ENCODE results near the gene MTERF1.

MTERF1 gene

GRCh38 chr7:91880413-91881241, at the start of gene MTERF1:
TSS of gene MTERF1 (minus strand) at chr7:91880702. CDS start at chr7:91880083, 619 bp downstream.
- intact Hi-C loops (cut with micrococcal nuclease): loop anchor here (1.0 to 5.0 kb wide), 3 partner anchors 50 to 567 kb away; partner anchors contain the start of genes AKAP9 and GATAD1
- H3K27me3 Mint-ChIP-seq: peaks cover 2% of the 10 kb centered on the region
- peaks cover 24% of the 10 kb centered on the region for H3K36me3 Mint-ChIP-seq (ENCODE audit: low read depth)
- no peaks in the 10 kb centered on the region for H3K9me3 Mint-ChIP-seq
- H3K4me1 Mint-ChIP-seq (ENCODE audit: low read depth): peaks cover 20% of the 10 kb centered on the region
- H3K4me3 Mint-ChIP-seq: peak within 1 kb of the TSS; percentile 93
- peak within 1 kb of the TSS; percentile 79 for H3K27ac Mint-ChIP-seq

- Mint-ChIP-seq H3K4me1 (ENCODE audit: low read depth) (no peaks in the 10 kb centered on the region), H3K9me3 (no peaks in the 10 kb centered on the region), H3K36me3 (ENCODE audit: low read depth) (no peaks in the 10 kb centered on the region), H3K27ac (no peak overlapping the region), H3K4me3 (no peak overlapping the region), H3K27me3 (no peaks in the 10 kb centered on the region)
- intact Hi-C loops (cut with micrococcal nuclease): no loop called here
These were observed 49.0 kb upstream of the MTERF1 start for GRCh38 chr7:91929463-91929862.

- H3K4me1 Mint-ChIP-seq (ENCODE audit: low read depth): no peaks in the 10 kb centered on the region
- intact Hi-C loops (cut with micrococcal nuclease): no loop called here
- no peak overlapping the region for H3K27ac Mint-ChIP-seq
- H3K27me3 Mint-ChIP-seq: no peaks in the 10 kb centered on the region
- no peaks in the 10 kb centered on the region for H3K36me3 Mint-ChIP-seq (ENCODE audit: low read depth)
- no peaks in the 10 kb centered on the region for H3K9me3 Mint-ChIP-seq
- H3K4me3 Mint-ChIP-seq: no peak overlapping the region
These were observed 47.4 kb upstream of the MTERF1 start for GRCh38 chr7:91927912-91928311.

GRCh38 chr7:91922857-91923256, 42.4 kb upstream of the MTERF1 start:
- Mint-ChIP-seq H3K9me3 (no peaks in the 10 kb centered on the region), H3K4me3 (no peak overlapping the region), H3K36me3 (ENCODE audit: low read depth) (no peaks in the 10 kb centered on the region), H3K27ac (no peak overlapping the region), H3K27me3 (no peaks in the 10 kb centered on the region), H3K4me1 (ENCODE audit: low read depth) (no peaks in the 10 kb centered on the region)
- intact Hi-C loops (cut with micrococcal nuclease): no loop called here

- H3K4me3 Mint-ChIP-seq: no peak overlapping the region
- no peaks in the 10 kb centered on the region for H3K27me3 Mint-ChIP-seq
- H3K27ac Mint-ChIP-seq: no peak overlapping the region
- intact Hi-C loops (cut with micrococcal nuclease): no loop called here
- no peaks in the 10 kb centered on the region for H3K9me3 Mint-ChIP-seq
- H3K36me3 Mint-ChIP-seq (ENCODE audit: low read depth): no peaks in the 10 kb centered on the region
- no peaks in the 10 kb centered on the region for H3K4me1 Mint-ChIP-seq (ENCODE audit: low read depth)
These were observed 37.9 kb upstream of the MTERF1 start for GRCh38 chr7:91918356-91918755.

- Mint-ChIP-seq H3K4me3 (no peak overlapping the region), H3K9me3 (no peaks in the 10 kb centered on the region), H3K36me3 (ENCODE audit: low read depth) (no peaks in the 10 kb centered on the region), H3K27ac (no peak overlapping the region), H3K27me3 (no peaks in the 10 kb centered on the region), H3K4me1 (ENCODE audit: low read depth) (no peaks in the 10 kb centered on the region)
- intact Hi-C loops (cut with micrococcal nuclease): no loop called here
These were observed 35.5 kb upstream of the MTERF1 start for GRCh38 chr7:91916051-91916440.

GRCh38 chr7:91915401-91916050, 35.0 kb upstream of the MTERF1 start:
- no peaks in the 10 kb centered on the region for H3K4me1 Mint-ChIP-seq (ENCODE audit: low read depth)
- H3K27me3 Mint-ChIP-seq: no peaks in the 10 kb centered on the region
- no peak overlapping the region for H3K4me3 Mint-ChIP-seq
- H3K27ac Mint-ChIP-seq: no peak overlapping the region
- no peaks in the 10 kb centered on the region for H3K36me3 Mint-ChIP-seq (ENCODE audit: low read depth)
- intact Hi-C loops (cut with micrococcal nuclease): no loop called here
- H3K9me3 Mint-ChIP-seq: no peaks in the 10 kb centered on the region

- intact Hi-C loops (cut with micrococcal nuclease): no loop called here
- Mint-ChIP-seq H3K27ac (no peak overlapping the region), H3K9me3 (no peaks in the 10 kb centered on the region), H3K36me3 (ENCODE audit: low read depth) (no peaks in the 10 kb centered on the region), H3K4me1 (ENCODE audit: low read depth) (peaks cover 7% of the 10 kb centered on the region), H3K27me3 (no peaks in the 10 kb centered on the region), H3K4me3 (no peak overlapping the region)
These were observed 33.1 kb upstream of the MTERF1 start for GRCh38 chr7:91913612-91914011.

- Mint-ChIP-seq H3K36me3 (ENCODE audit: low read depth) (no peaks in the 10 kb centered on the region), H3K4me1 (ENCODE audit: low read depth) (peaks cover 7% of the 10 kb centered on the region), H3K9me3 (no peaks in the 10 kb centered on the region), H3K27me3 (no peaks in the 10 kb centered on the region), H3K4me3 (no peak overlapping the region), H3K27ac (no peak overlapping the region)
- intact Hi-C loops (cut with micrococcal nuclease): no loop called here
These were observed 32.0 kb upstream of the MTERF1 start for GRCh38 chr7:91912494-91912893.

- Mint-ChIP-seq H3K27ac (no peak overlapping the region), H3K27me3 (no peaks in the 10 kb centered on the region), H3K9me3 (no peaks in the 10 kb centered on the region), H3K4me1 (ENCODE audit: low read depth) (peaks cover 7% of the 10 kb centered on the region), H3K4me3 (no peak overlapping the region), H3K36me3 (ENCODE audit: low read depth) (no peaks in the 10 kb centered on the region)
- intact Hi-C loops (cut with micrococcal nuclease): no loop called here
These were observed 30.6 kb upstream of the MTERF1 start for GRCh38 chr7:91911121-91911520.

GRCh38 chr7:91910171-91910570, 29.7 kb upstream of the MTERF1 start:
- H3K4me3 Mint-ChIP-seq: no peak overlapping the region
- no peak overlapping the region for H3K27ac Mint-ChIP-seq
- no peaks in the 10 kb centered on the region for H3K27me3 Mint-ChIP-seq
- no peaks in the 10 kb centered on the region for H3K36me3 Mint-ChIP-seq (ENCODE audit: low read depth)
- H3K4me1 Mint-ChIP-seq (ENCODE audit: low read depth): peaks cover 7% of the 10 kb centered on the region
- intact Hi-C loops (cut with micrococcal nuclease): no loop called here
- no peaks in the 10 kb centered on the region for H3K9me3 Mint-ChIP-seq

GRCh38 chr7:91899563-91899962, 19.1 kb upstream of the MTERF1 start:
- intact Hi-C loops (cut with micrococcal nuclease): no loop called here
- no peak overlapping the region for H3K4me3 Mint-ChIP-seq
- no peaks in the 10 kb centered on the region for H3K9me3 Mint-ChIP-seq
- no peaks in the 10 kb centered on the region for H3K4me1 Mint-ChIP-seq (ENCODE audit: low read depth)
- H3K27me3 Mint-ChIP-seq: no peaks in the 10 kb centered on the region
- no peaks in the 10 kb centered on the region for H3K36me3 Mint-ChIP-seq (ENCODE audit: low read depth)
- no peak overlapping the region for H3K27ac Mint-ChIP-seq

GRCh38 chr7:91898240-91898992, 17.9 kb upstream of the MTERF1 start:
- H3K27me3 Mint-ChIP-seq: no peaks in the 10 kb centered on the region
- H3K36me3 Mint-ChIP-seq (ENCODE audit: low read depth): no peaks in the 10 kb centered on the region
- no peak overlapping the region for H3K4me3 Mint-ChIP-seq
- H3K4me1 Mint-ChIP-seq (ENCODE audit: low read depth): no peaks in the 10 kb centered on the region
- intact Hi-C loops (cut with micrococcal nuclease): no loop called here
- H3K9me3 Mint-ChIP-seq: no peaks in the 10 kb centered on the region
- H3K27ac Mint-ChIP-seq: no peak overlapping the region
